Stimulated activated CD4-positive, alpha-beta T cell treated with anti-CD3 and anti-CD28 coated beads, Interleukin-1b, Interleukin-23, amount 100 ng/mL, for 48 hours (primary cell): ENCODE data around the gene LEMD1.
A peak's percentile ranks its signal among the peaks of the same experiment; 100 is the strongest.
"Not testable (repeated sequence)": the region's sequence is repeated elsewhere in the genome, so short reads cannot be mapped to it uniquely, and the experiment has no call there.

Source experiments
- DNase-seq: peaks from one replicate; pipeline ENCODE4 v3.0.0-alpha.2; 2020

Gene LEMD1

DNA sequence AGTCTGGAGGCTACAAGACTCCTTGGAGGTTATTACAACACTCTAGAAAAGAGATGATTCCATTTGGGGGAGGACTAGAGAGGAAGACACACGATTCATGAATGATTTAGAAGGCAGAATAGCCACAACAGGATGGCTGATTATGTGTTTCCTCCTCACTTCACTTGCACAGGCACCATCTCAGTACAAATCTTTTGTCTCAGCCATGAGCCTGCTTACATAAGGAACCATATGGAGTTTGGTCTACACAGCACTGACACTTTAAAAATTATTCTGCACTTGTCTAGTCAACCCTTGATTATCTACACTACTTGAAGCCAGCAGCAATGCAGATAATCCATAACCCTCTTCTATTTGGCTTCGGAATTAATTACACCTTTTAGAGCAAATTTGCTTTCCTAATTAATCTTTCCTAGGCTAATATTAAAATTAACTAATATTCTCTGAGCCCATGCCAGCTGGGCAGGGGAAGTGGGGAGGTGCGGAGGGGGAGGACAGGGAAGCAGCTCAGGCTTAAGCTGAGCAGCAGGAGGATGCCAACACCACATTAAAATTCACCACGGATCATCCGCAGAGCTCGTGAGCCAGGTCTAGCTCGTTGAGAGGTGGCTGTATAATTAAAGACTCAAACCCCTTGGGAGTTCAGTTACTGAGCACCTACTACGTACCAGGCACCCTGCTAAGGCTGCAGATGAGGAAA lies 3.2 kb upstream of the LEMD1 start:
- DNase-seq: no peak

- no peak for DNase-seq
Measured at GRCh38 chr1:205423814-205424399, 2.1 kb upstream of the LEMD1 start.

GRCh38 chr1:205422993-205423642 lies 1.3 kb upstream of the LEMD1 start:
- DNase-seq: no peak

DNA sequence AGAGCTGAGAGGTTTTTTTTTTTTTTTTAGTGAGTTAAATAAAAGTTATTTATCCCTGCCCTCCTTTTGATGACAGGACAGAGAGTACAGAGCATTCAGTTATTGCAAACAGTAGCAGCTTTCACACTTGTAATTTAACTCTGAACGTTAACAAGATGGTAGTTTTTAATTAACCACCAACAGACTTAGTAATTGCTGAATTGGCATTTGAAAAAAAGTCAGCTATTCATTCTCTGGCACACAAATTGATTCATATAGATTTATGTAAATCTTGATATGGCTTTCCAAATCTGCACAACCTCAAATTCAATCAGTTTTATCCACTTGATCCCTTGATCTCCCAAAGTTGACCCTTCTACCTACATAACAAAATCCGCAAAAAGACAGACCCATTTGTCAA lies 918 bp downstream of the LEMD1 start:
- no peak for DNase-seq

GRCh38 chr1:205417870-205418635 lies 3.8 kb downstream of the LEMD1 start:
- no peak for DNase-seq

- no peak for DNase-seq
Measured at GRCh38 chr1:205416322-205416721, 5.5 kb downstream of the LEMD1 start.

DNA sequence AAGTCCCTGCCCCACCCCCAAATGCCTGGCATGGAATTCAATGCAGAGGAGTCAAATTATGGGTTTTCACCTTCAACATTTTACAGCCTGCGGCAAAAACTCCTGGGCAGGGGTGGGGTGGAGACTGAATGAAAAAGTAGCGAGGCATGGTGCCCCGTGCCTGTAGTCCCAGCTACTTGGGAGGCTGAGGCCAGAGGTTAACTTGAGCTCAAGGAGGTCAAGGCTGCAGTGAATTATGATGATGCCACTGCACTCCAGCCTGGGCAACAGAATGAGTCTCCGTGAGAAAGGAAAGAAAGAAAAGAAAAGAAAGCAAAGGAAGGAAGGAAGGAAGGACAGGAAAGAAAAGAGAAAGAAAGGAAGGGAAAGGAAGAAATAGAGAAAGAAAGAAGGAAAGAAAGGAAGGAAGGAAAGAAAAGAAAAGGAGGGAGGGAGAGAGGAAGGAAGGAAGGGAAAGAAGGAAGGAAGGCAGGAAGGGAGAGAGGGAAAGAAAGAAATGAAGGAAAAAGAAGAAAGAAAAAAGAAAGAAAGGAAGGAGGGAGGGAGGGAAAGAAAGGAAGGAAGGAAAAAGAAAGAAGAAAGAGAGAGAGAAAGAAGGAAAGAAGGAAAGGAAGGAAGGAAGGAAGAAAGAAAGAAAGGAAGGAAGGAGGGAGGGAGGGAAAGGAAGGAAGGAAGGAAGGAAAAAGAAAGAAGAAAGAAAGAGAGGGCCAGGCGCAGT lies 11.1 kb downstream of the LEMD1 start:
- no peak for DNase-seq

DNA sequence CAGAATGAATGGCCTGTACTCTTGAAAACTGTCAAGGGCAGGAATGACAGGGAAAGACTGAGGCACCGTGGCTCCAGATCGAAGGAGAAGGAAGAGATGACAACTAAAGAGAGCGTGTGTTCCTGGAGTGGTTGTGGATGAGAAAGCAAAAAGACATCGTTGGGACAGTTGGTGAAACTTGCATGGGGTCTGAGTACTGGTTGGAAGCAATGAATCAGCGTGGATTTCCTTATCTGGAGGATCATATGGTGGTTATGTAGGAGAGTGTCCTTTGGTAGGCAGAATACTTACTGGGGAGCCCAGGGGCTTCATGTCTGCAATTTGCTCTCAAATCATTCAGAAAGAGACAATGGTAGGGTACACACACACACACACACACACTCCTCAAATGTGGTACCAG lies 13.9 kb downstream of the LEMD1 start:
- no peak for DNase-seq

GRCh38 chr1:205406252-205406651 lies 15.6 kb downstream of the LEMD1 start:
- not testable (repeated sequence) for DNase-seq

DNA sequence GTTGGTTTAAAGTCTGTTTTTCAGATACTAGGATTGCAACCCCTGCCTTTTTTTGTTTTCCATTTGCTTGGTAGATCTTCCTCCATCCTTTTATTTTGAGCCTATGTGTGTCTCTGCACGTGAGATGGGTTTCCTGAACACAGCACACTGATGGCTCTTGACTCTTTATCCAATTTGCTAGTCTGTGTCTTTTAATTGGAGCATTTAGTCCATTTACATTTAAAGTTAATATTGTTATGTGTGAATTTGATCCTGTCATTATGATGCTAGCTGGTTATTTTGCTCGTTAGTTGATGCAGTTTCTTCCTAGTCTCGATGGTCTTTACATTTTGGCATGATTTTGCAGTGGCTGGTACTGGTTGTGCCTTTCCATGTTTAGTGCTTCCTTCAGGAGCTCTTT lies 17.4 kb downstream of the LEMD1 start:
- not testable (repeated sequence) for DNase-seq

DNA sequence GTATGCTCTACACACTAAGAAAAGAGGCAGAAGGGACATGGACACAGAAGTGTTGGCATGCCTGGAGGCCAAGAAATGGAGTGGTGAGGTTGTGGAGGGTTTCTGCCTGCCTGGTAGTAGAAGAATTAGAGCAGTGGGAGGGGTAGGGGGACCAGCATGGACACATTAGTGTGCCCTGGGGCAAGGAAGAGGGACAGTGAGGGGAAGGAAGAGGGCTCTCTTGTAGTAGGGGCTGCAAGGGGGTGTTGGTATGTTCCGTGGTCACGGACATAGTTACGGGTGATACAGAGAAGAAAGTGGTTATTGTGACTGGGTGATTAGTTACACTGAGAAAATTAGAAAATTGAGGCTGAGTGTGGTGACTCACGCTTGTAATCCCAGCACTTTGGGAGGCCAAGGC lies 23.3 kb downstream of the LEMD1 start:
- DNase-seq: no peak

GRCh38 chr1:205396967-205397616 lies 24.8 kb downstream of the LEMD1 start:
- peak; percentile 4 for DNase-seq

DNA sequence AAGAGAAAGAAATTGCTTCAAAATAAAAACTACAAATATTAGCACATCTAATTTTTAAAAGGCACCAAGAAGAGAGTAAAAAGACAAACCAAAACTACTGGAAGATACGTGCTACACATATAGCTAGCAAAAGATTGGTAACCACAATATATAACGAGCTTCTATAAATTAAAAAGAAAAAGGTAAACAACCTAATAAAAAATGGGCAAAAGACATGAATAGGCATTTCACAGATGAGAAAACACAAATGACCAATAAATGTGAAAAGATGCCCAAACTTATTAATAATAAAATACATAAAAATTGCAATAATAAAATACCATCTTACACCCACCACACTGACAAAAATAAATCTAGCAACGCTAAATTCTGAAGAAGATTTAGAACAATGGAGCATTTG lies 26.2 kb downstream of the LEMD1 start:
- DNase-seq: no peak

DNA sequence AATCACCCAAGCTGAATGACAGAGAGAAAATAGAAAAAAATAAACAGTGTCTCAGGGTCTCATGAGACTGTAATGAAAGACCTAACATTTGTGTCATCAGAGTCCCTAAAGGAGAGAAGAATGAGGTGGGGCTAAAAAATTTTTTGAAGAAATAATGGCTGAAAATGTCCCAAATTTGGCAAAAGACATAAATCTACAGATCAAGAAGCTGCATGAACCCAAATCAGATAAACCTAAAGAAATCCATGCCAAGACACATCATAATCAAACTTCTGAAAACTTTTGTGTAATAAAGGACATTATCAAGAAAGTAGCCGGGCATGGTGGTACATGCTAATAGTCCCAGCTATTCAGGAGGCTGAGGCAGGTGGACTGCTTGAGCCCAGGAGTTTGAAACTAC lies 29.2 kb downstream of the LEMD1 start:
- no peak for DNase-seq

- DNase-seq: no peak
Measured at GRCh38 chr1:205391386-205391785, 30.5 kb downstream of the LEMD1 start.

GRCh38 chr1:205387845-205388244 lies 34.0 kb downstream of the LEMD1 start:
- DNase-seq: no peak

- not testable (repeated sequence) for DNase-seq
Measured at GRCh38 chr1:205382990-205383389, 38.9 kb downstream of the LEMD1 start.

DNA sequence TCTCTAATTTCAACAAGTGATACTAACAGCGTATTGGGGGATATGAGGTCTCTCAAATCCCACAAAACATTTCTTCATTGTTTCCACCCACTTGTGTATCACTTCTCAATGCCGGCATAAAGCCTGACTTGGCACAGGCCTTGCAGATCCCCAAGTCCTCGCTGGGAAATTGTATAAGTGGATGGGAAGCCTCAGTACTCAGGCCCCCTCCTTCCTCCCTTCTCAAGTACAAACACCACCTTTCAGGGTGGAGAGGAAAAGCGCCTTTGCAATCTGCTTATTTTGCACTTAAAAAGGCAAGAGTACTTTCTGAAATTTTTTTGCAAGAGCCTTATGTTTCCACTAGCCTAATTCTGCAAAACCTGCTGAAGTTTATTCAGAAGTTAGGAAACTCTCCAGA lies 39.3 kb downstream of the LEMD1 start:
- no peak for DNase-seq

- no peak for DNase-seq
Measured at GRCh38 chr1:205381305-205381704, 40.6 kb downstream of the LEMD1 start.

DNA sequence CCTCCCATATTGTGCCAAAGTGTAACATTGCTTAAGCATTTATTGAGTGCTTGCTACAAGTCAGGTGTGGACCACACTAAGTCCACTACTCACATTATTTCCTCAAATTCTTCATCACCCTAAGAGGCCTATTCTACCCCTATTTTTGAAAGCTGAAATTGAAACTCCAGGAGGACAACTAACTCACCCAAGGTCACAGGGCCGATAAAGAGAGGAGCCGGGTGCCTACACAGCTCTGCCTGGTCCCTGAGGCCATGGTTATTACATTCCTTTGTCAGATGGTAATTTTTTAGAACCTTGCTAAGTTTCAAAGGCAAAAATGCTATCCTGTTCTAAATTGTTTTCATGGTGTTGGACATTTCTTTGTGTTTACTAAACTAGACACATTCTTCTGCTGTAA lies 41.0 kb downstream of the LEMD1 start:
- no peak for DNase-seq

- no peak for DNase-seq
Measured at GRCh38 chr1:205379056-205379455, 42.8 kb downstream of the LEMD1 start.

GRCh38 chr1:205377355-205377754 lies 44.5 kb downstream of the LEMD1 start:
- no peak for DNase-seq
